DOHH2 (cell line): ENCODE data around the gene NBEAL1.
A peak's percentile ranks its signal among the peaks of the same experiment; 100 is the strongest.
"Not testable (repeated sequence)": the region's sequence is repeated elsewhere in the genome, so short reads cannot be mapped to it uniquely, and the experiment has no call there.

Source experiments
- H3F3A ChIP-seq: fragments of 200-600 bp; sonication (generic), shearing (Covaris generic); 2 replicates; pipeline ENCODE4 v1.6.0; 2016; ENCODE audit warnings: antibody characterized with exemption, mild to moderate bottlenecking; ENCODE audit not compliant: control insufficient read depth, insufficient read depth
- H3K27ac ChIP-seq: fragments of 200-600 bp; sonication (generic); 2 replicates; pipeline ENCODE4 v1.5.1; 2014; ENCODE audit warnings: low read depth, mild to moderate bottlenecking, low read length, moderate library complexity
- H3K27me3 ChIP-seq: fragments of 200-600 bp; sonication (generic); 2 replicates; pipeline ENCODE4 v1.6.1; 2014; ENCODE audit warnings: mild to moderate bottlenecking, low read length, mixed read lengths; ENCODE audit not compliant: control insufficient read depth
- H3K36me3 ChIP-seq: fragments of 200-600 bp; sonication (generic); 2 replicates; pipeline ENCODE4 v1.6.1; 2014; ENCODE audit warnings: mild to moderate bottlenecking, low read length, moderate library complexity, mixed read lengths; ENCODE audit not compliant: control insufficient read depth
- H3K4me1 ChIP-seq: fragments of 200-600 bp; sonication (generic); 2 replicates; pipeline ENCODE4 v1.6.1; 2014; ENCODE audit warnings: mild to moderate bottlenecking, low read length, mixed read lengths; ENCODE audit not compliant: control insufficient read depth
- H3K4me2 ChIP-seq: fragments of 200-600 bp; sonication (generic); 2 replicates; pipeline ENCODE4 v1.6.0; 2014; ENCODE audit warnings: mild to moderate bottlenecking, low read length, moderate library complexity
- H3K4me3 ChIP-seq: fragments of 200-600 bp; sonication (generic); 2 replicates; pipeline ENCODE4 v1.5.1; 2014; ENCODE audit warnings: mild to moderate bottlenecking, low read length, mixed read lengths
- H3K79me2 ChIP-seq: fragments of 200-600 bp; sonication (generic); 2 replicates; pipeline ENCODE4 v1.6.1; 2014; ENCODE audit warnings: mild to moderate bottlenecking, low read length, mixed read lengths; ENCODE audit not compliant: control insufficient read depth
- H3K9me2 ChIP-seq: fragments of 200-600 bp; sonication (generic); replicated peaks from 2 replicates; pipeline ENCODE4 v1.6.1; 2014; ENCODE audit warnings: mild to moderate bottlenecking, low read length, mixed read lengths; ENCODE audit not compliant: control insufficient read depth
- H3K9me3 ChIP-seq: fragments of 200-600 bp; sonication (generic); 2 replicates; pipeline ENCODE4 v1.6.1; 2014; ENCODE audit warnings: antibody characterized with exemption, low read length, mixed read lengths; ENCODE audit not compliant: control insufficient read depth, insufficient read depth
- H4K20me1 ChIP-seq: fragments of 200-600 bp; sonication (generic); 2 replicates; pipeline ENCODE4 v1.6.0; 2014; ENCODE audit warnings: low read depth, mild to moderate bottlenecking, antibody characterized with exemption, low read length, moderate library complexity; ENCODE audit not compliant: control insufficient read depth, insufficient read depth
- EZH2phosphoT487 ChIP-seq: fragments of 200-600 bp; sonication (generic); IDR thresholded peaks from 2 replicates; pipeline ENCODE4 v1.6.1; 2017; ENCODE audit warnings: borderline replicate concordance, mild to moderate bottlenecking, antibody characterized with exemption, low read length, moderate library complexity, mixed read lengths
- TF ChIP-seq, protein P1 (sequence below): fragments of 200-600 bp; sonication (generic); IDR thresholded peaks from one replicate; pipeline ENCODE4 v1.5.1; 2014; ENCODE audit warnings: antibody characterized with exemption, mild to moderate bottlenecking, low read depth, low read length; ENCODE audit not compliant: poor library complexity, severe bottlenecking

NBEAL1 gene

DNA sequence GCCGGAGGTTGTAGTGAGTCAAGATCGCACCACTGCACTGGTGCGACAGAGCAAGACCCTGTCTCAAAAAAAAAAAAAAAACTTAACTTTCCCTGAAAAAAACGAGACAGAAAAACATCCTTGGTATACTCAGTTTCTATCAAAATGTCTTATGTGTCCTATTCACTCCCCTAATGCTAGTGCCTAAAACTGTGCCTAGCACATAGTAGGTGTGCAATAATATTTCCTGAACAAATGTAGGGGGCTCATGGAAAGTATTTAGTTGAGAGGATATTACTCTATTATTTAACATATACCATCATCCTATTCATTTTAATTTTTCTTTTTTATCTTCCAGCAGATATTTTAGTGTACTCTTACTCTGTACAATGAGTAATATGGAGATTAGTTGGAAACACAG, 120.4 kb downstream of the NBEAL1 start:
- no peaks in the 10 kb centered on the region for H3F3A ChIP-seq
- no peaks in the 10 kb centered on the region for H3K9me2 ChIP-seq
- no peak overlapping the region for H3K27ac ChIP-seq
- no peak for TF ChIP-seq EZH2phosphoT487
- TF ChIP-seq, protein P1, sequence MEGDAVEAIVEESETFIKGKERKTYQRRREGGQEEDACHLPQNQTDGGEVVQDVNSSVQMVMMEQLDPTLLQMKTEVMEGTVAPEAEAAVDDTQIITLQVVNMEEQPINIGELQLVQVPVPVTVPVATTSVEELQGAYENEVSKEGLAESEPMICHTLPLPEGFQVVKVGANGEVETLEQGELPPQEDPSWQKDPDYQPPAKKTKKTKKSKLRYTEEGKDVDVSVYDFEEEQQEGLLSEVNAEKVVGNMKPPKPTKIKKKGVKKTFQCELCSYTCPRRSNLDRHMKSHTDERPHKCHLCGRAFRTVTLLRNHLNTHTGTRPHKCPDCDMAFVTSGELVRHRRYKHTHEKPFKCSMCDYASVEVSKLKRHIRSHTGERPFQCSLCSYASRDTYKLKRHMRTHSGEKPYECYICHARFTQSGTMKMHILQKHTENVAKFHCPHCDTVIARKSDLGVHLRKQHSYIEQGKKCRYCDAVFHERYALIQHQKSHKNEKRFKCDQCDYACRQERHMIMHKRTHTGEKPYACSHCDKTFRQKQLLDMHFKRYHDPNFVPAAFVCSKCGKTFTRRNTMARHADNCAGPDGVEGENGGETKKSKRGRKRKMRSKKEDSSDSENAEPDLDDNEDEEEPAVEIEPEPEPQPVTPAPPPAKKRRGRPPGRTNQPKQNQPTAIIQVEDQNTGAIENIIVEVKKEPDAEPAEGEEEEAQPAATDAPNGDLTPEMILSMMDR: no peak
- no peak overlapping the region for H3K4me2 ChIP-seq
- H3K9me3 ChIP-seq: no peaks in the 10 kb centered on the region
- H3K36me3 ChIP-seq: no peaks in the 10 kb centered on the region
- no peaks in the 10 kb centered on the region for H3K27me3 ChIP-seq
- no peaks in the 10 kb centered on the region for H3K4me1 ChIP-seq
- H3K79me2 ChIP-seq: no peaks in the 10 kb centered on the region
- no peak overlapping the region for H3K4me3 ChIP-seq
- H4K20me1 ChIP-seq: no peaks in the 10 kb centered on the region

DNA sequence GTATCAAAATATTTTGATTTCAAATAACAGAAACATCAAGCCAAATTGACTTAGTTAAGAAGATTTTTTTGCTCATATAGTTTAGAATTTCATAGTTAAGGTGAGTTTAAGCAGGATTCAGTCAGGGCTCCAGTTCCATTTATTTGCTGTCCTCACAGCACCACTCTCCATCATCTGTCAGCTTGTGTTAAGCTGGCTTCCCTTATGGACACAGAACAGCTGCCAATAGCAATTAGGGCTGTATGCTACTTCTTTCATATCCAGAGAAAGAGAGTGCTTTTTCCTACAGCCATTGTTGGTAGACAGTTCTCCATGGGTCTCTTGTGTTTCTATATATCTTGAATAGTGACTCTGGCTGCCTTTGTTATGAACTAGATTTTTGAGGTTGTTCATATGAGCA, 128.7 kb downstream of the NBEAL1 start:
- Histone ChIP-seq H3K36me3 (no peaks in the 10 kb centered on the region), H3K27ac (no peak overlapping the region), H3F3A (no peaks in the 10 kb centered on the region), H3K4me2 (no peak overlapping the region), H3K4me3 (no peak overlapping the region), H3K27me3 (no peaks in the 10 kb centered on the region), H4K20me1 (no peaks in the 10 kb centered on the region), H3K4me1 (no peaks in the 10 kb centered on the region), H3K9me2 (no peaks in the 10 kb centered on the region), H3K9me3 (no peaks in the 10 kb centered on the region), H3K79me2 (no peaks in the 10 kb centered on the region)
- no peak for TF ChIP-seq EZH2phosphoT487
- TF ChIP-seq, protein P1: no peak

DNA sequence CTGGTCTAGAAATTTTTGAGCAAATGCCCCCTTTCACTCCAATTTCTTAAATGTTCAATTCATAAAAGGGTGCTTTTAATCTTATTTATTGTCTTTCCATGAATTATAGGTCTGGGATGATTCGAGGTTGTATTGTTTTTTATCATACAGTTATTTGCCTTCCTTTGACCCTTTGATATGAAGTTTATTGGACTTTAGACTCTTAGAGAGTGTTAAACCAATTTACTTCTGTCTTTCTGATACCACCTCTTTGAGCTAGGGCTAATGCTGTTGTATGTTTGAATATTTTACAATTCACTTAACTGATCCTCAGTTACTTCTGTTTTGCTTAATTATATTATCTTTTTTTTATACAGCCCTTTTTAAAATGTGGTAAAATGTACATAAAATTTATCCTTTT, 134.5 kb downstream of the NBEAL1 start:
- H3K27ac ChIP-seq: no peak overlapping the region
- no peaks in the 10 kb centered on the region for H3K9me3 ChIP-seq
- no peaks in the 10 kb centered on the region for H3K79me2 ChIP-seq
- H3K9me2 ChIP-seq: no peaks in the 10 kb centered on the region
- no peak overlapping the region for H3K4me2 ChIP-seq
- H3F3A ChIP-seq: no peaks in the 10 kb centered on the region
- no peaks in the 10 kb centered on the region for H3K27me3 ChIP-seq
- no peak for TF ChIP-seq EZH2phosphoT487
- TF ChIP-seq, protein P1: no peak
- no peak overlapping the region for H3K4me3 ChIP-seq
- H4K20me1 ChIP-seq: no peaks in the 10 kb centered on the region
- no peaks in the 10 kb centered on the region for H3K36me3 ChIP-seq
- no peaks in the 10 kb centered on the region for H3K4me1 ChIP-seq

DNA sequence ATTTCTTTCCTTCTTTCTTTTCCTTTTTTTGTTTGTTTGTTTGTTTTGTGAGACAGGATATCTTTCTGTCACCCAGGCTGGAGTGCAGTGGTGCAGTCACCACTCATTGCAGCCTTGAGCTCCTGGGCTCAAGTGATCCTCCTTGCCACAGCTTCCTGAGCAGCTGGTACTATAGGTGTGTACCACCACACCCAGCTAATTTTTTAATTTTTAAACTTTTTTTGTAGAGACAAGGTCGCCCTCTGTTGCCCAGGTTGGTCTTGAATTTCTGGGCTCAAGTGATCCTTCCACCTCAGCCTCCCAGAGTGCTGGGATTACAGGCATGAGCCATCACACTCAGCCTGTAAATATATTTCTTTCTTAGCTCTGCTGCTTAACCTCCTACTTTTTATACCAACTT, 140.7 kb downstream of the NBEAL1 start:
- no peaks in the 10 kb centered on the region for H3K27me3 ChIP-seq
- H4K20me1 ChIP-seq: no peaks in the 10 kb centered on the region
- no peak overlapping the region for H3K4me3 ChIP-seq
- no peaks in the 10 kb centered on the region for H3K9me2 ChIP-seq
- no peak for TF ChIP-seq EZH2phosphoT487
- TF ChIP-seq, protein P1: peak; percentile 12
- H3K79me2 ChIP-seq: no peaks in the 10 kb centered on the region
- no peaks in the 10 kb centered on the region for H3K9me3 ChIP-seq
- H3K4me2 ChIP-seq: no peak overlapping the region
- H3F3A ChIP-seq: no peaks in the 10 kb centered on the region
- no peaks in the 10 kb centered on the region for H3K4me1 ChIP-seq
- no peaks in the 10 kb centered on the region for H3K36me3 ChIP-seq
- no peak overlapping the region for H3K27ac ChIP-seq

DNA sequence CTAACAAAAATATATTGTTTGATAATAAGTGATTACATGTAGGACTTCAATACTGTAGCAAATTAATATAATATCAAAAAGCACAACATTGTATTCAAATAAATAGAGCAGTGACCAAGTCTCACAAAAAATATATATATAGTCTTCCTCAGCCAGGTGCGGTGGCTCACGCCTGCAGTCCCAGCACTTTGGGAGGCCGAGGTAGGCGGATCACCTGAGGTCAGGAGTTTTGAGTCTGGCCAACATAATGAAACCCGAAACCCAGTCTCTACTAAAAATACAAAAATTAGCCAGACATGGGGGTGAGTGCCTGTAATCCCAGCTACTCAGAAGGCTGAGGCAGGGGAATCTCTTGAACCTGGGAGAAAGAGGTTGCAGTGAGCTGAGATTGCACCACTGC, 148.0 kb downstream of the NBEAL1 start:
- H3K36me3 ChIP-seq, H4K20me1 ChIP-seq, H3K9me3 ChIP-seq, H3K4me3 ChIP-seq, H3K79me2 ChIP-seq, H3F3A ChIP-seq, H3K27me3 ChIP-seq, H3K27ac ChIP-seq, H3K4me1 ChIP-seq, H3K9me2 ChIP-seq, H3K4me2 ChIP-seq: not testable (repeated sequence)
